ENCODE results near the gene C19orf47. TPM values are rescaled to one million over a fixed set of nuclear protein-coding genes. Genes with fewer than 3 reads are reported as not detected.

Gene C19orf47
- total RNA-seq, 2 donors from 2014 or later = 20.7 to 24.8 TPM

DNA sequence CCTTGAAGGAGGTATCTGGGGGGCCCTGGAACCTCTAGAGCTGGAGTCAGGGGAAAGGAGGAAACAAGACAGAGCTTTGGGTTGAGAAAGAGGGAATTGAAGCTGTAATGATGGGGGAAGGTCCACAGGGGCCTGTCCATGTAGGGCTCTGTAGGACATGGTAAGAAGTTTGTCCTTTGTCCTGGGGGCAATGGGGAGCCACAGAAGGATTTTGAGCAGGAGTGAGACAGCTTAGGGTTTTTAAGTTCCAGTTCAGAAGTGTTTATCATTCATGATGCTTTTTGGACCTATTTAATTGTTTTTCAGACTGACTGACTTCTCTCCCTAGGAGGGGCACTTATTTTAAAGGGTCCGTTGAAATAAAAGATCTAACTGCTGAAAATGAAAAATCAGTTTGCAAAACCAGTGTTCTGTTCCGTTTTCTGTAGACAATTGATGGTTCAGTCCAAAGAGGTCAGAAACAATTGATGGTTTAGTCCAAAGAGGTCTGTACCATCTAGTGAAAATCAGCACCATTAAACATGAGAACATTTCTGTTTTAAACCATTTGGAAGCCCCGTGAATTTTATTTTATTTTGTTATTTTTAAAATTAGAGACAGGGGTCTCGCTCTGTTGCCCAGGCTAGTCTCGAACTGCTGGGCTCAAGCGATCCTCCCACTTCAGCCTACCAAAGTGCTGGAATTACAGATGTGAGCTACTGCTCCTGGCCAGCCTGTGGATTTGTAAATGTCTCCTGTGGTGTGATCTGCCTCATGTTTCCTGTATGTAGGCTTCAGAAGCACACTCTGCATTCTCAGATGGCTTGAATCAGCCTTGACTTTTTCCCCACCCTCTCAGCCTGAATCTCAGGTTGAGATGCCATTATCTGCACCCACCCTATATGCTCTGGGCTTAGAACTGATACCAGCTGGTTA lies 8.7 kb upstream of the C19orf47 start:
- H3K4me3 Mint-ChIP-seq = no peak overlapping the region
- H3K36me3 Mint-ChIP-seq (ENCODE audit: insufficient read depth in 2 of 2) = no peaks in the 10 kb centered on the region
- no peaks in the 10 kb centered on the region for H3K27me3 Mint-ChIP-seq (ENCODE audit: low read depth)
- H3K4me1 Mint-ChIP-seq (ENCODE audit: low read depth) = peaks cover 10% of the 10 kb centered on the region
- H3K27ac Mint-ChIP-seq = no peak overlapping the region
- H3K9me3 Mint-ChIP-seq = no peaks in the 10 kb centered on the region
- ATAC-seq (replicated peaks in 1 of 2) = no peak
- no peak for DNase-seq

DNA sequence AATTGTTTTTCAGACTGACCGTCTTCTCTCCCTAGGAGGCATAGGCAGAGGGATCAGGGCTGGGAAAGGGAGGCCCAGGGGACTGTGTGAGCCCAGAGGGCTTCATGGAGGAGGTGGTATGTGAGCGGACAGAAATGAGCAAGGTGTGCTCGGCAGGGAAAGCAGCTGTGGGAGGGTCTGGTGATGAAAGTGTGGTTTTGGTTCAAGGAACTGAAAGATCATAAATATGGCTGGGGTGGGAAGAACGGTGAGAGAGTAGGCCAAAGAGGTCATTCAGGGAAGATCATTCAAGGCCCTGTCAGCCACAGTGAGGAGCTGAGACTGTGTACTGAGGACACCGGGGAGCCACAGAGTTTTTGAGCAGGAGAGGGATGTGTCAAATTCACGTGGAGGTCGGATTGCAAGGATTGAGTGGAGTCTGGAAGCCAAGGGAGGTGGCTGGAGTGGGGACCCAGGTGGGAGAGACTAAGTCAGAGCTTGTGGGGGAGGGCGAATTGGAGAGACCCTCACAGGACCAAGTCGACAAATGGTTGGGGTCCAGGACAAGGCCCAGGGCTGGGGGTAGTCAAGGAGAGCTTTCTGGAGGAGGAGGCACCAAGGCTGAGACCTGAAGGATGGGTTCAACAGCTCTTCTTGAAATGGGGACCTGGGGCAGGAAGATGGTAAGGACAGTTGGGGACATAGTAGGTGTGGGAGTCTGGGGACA lies 7.9 kb upstream of the C19orf47 start:
- no peak overlapping the region for H3K4me3 Mint-ChIP-seq

DNA sequence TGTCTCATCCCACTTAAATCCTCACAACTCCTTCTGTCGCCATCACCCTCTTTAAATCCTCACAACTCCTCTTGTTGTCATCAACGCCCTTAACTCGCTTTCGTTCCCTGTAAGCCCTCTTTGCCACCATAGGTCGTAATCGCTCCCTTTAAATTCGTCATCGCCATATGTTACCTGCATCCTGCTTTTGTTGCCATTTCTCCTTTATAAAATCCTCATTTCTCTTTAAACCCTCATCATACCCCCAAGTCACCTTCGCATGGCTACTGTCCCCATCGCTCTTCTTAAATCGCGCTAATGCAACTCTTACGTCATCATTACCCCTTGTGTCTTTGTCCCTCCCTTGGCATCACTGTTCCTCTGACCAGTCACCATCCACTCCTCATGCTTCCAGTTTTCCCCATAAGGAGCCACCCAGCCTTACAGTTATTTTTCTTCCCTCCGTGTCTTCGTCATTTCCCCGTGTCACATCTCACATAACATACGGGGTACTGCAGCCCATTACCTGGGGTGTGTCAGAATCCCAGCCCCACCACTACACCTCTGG lies 837 bp upstream of the C19orf47 start:
- H3K4me3 Mint-ChIP-seq = peak overlapping the region; percentile 89 to 94
- DNase-seq = peak in 1 of 2 donors; percentile 13
- no peaks in the 10 kb centered on the region for H3K27me3 Mint-ChIP-seq (ENCODE audit: low read depth)
- no peaks in the 10 kb centered on the region for H3K9me3 Mint-ChIP-seq
- peaks cover 40% of the 10 kb centered on the region for H3K4me1 Mint-ChIP-seq (ENCODE audit: low read depth)
- H3K27ac Mint-ChIP-seq = peak overlapping the region; percentile 88
- H3K36me3 Mint-ChIP-seq (ENCODE audit: insufficient read depth in 2 of 2) = peaks cover 0 to 4% of the 10 kb centered on the region in 2 donors
- ATAC-seq (replicated peaks in 1 of 2) = no peak

More for the DNA sequence above, 7.9 kb upstream of the C19orf47 start:
- ATAC-seq (replicated peaks in 1 of 2) = no peak
- DNase-seq = no peak
- Mint-ChIP-seq H3K27me3 (ENCODE audit: low read depth) (no peaks in the 10 kb centered on the region), H3K36me3 (ENCODE audit: insufficient read depth in 2 of 2) (no peaks in the 10 kb centered on the region), H3K4me1 (ENCODE audit: low read depth) (peaks cover 10% of the 10 kb centered on the region), H3K27ac (no peak overlapping the region), H3K9me3 (no peaks in the 10 kb centered on the region)

DNA sequence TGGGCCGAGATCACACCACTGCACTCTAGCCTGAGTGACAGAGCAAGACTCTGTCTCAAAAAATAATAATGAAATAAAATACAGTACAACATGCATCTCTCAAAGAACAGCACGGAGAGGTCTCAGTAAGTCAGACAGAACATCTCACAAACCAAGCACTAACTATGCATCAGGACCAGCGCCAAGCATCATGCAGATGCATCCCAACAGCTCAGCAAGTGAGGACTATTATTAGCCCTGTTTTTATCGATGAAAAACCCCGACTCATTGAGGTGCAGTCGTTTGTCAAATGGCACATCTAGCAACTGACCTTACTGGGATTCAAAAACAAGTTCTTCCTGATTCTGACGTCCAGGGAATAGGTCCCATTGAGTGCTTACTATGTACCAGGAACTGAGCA lies 3.8 kb downstream of the C19orf47 start:
- Mint-ChIP-seq H3K27ac (no peak overlapping the region), H3K36me3 (ENCODE audit: insufficient read depth in 2 of 2) (peaks cover 4 to 5% of the 10 kb centered on the region in 2 donors), H3K27me3 (ENCODE audit: low read depth) (no peaks in the 10 kb centered on the region), H3K9me3 (no peaks in the 10 kb centered on the region), H3K4me1 (ENCODE audit: low read depth) (peaks cover 26% of the 10 kb centered on the region), H3K4me3 (no peak overlapping the region)
- DNase-seq (no peak), ATAC-seq (replicated peaks in 1 of 2) (no peak)

DNA sequence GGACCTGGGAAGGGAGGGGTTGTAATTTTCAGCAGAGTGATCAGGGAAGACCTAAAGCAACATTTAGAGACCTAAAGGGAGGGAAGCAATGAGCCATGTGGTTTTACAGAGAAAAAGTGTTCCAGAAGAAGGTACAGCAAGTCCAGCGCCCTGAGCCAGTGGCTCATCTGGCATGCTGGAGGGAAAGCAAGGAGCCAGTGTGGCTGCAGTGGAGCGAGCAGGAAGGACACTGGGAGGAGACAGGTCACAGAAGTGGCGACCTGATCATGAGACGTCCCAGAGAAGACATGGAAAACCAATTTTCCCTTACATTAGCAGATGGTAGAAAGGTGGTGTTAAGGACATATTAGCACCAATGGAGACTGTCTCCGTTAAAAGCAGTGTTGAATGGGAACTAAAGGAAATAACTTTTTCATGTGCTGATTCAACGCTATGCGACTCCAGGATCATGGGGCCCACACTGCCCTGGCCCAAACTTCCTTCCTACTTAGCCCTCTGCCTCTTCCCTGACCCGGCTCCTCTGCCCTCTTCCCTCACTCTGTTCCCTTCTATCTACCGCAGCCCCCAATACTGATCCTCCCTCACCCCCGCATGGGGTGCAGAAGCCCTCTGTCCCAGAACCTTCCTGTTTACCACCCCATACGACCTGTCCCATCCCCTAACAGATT lies 5.4 kb downstream of the C19orf47 start:
- peaks cover 20% of the 10 kb centered on the region for H3K4me1 Mint-ChIP-seq (ENCODE audit: low read depth)
- ATAC-seq (replicated peaks in 1 of 2) = no peak
- H3K27ac Mint-ChIP-seq = no peak overlapping the region
- peaks cover 2 to 7% of the 10 kb centered on the region in 2 donors for H3K36me3 Mint-ChIP-seq (ENCODE audit: insufficient read depth in 2 of 2)
- no peak for DNase-seq
- no peak overlapping the region for H3K4me3 Mint-ChIP-seq
- no peaks in the 10 kb centered on the region for H3K9me3 Mint-ChIP-seq
- no peaks in the 10 kb centered on the region for H3K27me3 Mint-ChIP-seq (ENCODE audit: low read depth)

DNA sequence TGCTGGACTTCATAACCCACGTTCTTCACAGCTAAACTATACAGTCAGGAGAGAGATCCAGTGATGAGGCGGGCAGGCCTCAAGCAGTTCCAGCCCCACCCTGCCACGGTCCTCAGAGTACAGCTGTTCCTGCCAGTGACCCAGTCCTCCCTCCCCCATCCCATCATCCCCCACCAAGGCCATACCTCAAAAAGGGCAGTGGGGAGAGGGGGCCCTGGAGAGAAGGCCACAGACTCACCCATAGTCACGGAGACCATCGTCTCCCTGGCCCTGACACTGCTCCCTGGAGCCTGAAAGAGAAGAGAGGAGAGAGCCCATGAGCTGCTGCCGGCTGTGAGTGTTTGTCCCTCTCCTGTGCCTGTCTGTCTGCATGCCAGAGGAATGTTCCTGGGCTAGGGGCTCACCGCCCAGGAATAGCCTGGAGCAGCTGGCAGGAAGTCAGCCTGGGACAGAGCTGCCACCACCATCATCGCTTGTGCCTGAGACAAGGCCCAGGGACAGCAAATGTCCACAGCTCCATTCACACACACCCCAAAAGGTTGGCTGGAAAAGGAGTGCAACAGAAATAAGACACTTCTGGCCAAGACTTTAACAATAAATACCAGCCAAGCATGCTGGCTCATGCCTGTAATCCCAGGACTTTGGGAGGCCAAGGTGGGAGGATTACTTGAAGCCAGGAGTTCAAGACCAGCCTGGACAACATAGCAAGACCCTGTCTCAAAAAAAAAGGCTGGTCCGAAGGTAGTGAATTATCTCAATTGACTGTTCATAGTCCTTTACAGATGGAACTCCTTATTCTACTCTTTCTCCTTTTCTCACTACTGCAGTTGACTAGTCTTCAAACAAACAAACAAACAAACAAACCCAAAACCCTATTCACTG lies 6.4 kb downstream of the C19orf47 start:
- Mint-ChIP-seq H3K4me3 (no peak overlapping the region), H3K27ac (no peak overlapping the region), H3K36me3 (ENCODE audit: insufficient read depth in 2 of 2) (peaks cover 2 to 7% of the 10 kb centered on the region in 2 donors), H3K27me3 (ENCODE audit: low read depth) (no peaks in the 10 kb centered on the region), H3K4me1 (ENCODE audit: low read depth) (peaks cover 10% of the 10 kb centered on the region), H3K9me3 (no peaks in the 10 kb centered on the region)
- DNase-seq = no peak
- ATAC-seq (replicated peaks in 1 of 2) = no peak

DNA sequence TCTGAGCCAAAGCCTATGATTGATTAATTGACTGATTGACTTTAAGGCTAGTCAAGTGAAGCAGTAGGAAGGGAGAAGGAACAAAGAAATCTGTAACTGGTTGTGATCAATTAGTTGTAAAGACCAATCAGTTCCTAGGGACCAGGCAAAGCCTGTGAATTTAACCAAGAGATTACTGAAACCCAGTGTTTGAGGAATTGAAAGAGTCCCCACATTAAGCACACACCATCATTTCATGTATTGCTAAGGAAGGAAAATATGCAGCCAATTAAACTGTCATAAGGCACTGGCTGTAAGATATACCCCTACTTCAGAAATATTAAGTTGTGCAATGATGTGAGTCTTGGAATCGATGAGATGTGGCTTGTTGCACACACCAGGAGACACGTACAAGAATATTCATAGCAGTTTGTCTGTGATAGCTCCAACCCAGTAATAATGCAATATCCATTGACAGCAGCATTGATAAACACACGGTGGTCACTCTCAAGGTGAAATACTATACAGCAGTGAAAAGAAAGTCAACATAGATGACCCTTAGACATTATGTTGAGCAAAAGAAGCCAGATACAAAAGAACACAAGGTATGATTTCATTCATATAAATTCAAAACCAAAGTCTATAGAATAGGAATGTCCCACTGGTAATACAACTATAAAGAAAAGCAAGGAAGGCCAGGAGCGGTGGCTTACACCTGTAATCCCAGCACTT lies 9.0 kb downstream of the C19orf47 start:
- Mint-ChIP-seq H3K27me3 (ENCODE audit: low read depth) (no peaks in the 10 kb centered on the region), H3K4me3 (no peak overlapping the region), H3K36me3 (ENCODE audit: insufficient read depth in 2 of 2) (peaks cover 2 to 11% of the 10 kb centered on the region in 2 donors), H3K9me3 (no peaks in the 10 kb centered on the region), H3K4me1 (ENCODE audit: low read depth) (no peaks in the 10 kb centered on the region), H3K27ac (peak overlapping the region; percentile 37)
- DNase-seq (no peak), ATAC-seq (replicated peaks in 1 of 2) (no peak)

DNA sequence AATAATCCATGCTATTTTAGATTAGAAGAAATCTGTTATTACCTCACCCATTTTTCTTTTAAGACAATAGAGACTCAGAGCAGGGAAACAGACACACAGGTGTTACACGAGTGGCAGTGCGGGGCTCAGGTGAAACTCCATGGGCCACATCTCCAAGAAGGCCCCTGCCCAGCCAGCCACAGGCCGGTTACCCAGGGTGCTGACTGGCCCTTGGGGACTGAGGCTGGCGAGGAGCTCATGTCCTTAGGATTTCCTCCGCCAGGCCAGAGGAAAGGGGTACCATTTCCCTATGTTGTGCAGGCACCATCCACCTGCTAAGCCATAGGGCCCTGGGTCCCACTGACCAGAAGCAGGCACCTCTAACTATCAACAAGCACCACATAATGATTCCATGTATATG lies 10.6 kb downstream of the C19orf47 start:
- DNase-seq (no peak), ATAC-seq (replicated peaks in 1 of 2) (no peak)
- Mint-ChIP-seq H3K27me3 (ENCODE audit: low read depth) (no peaks in the 10 kb centered on the region), H3K9me3 (no peaks in the 10 kb centered on the region), H3K4me3 (no peak overlapping the region), H3K27ac (no peak overlapping the region), H3K4me1 (ENCODE audit: low read depth) (no peaks in the 10 kb centered on the region), H3K36me3 (ENCODE audit: insufficient read depth in 2 of 2) (peaks cover 5 to 15% of the 10 kb centered on the region in 2 donors)

DNA sequence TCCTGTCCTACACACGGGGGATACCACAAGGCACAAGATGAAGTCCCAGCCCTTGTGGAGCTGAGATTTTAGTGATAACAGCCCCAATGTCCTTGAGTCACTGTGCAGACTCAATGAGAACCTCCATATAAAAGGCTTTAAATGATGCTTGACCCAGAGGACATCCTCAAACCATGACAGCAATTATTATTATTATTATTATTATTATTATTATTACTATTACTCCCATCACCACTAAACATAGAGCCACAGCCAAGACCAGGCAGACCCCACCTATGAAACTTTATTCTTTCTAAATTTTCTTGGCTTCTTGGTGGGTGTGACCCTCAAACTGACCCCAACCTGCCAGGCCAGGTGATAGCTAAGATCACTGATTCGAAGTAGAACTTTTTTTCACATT lies 11.1 kb downstream of the C19orf47 start:
- Mint-ChIP-seq H3K9me3 (no peaks in the 10 kb centered on the region), H3K4me3 (no peak overlapping the region), H3K36me3 (ENCODE audit: insufficient read depth in 2 of 2) (peaks cover 6 to 16% of the 10 kb centered on the region in 2 donors), H3K27me3 (ENCODE audit: low read depth) (no peaks in the 10 kb centered on the region), H3K4me1 (ENCODE audit: low read depth) (no peaks in the 10 kb centered on the region), H3K27ac (no peak overlapping the region)
- DNase-seq = no peak
- ATAC-seq (replicated peaks in 1 of 2) = no peak

DNA sequence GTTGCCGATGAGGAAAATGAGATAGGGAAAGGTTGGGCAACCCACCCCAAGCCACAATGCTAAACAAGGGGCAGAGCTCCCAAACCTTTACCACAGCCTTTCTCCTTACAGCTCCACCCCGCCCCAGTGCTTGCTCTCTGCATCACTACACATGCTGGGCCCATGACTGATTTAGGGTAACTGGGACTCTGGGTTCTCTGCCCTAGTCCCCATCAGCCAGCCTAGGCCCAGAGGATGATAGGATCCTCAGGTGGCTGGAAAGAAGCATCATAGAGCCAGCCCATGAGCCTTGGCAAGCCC lies 11.6 kb downstream of the C19orf47 start:
- Mint-ChIP-seq H3K4me1 (ENCODE audit: low read depth) (no peaks in the 10 kb centered on the region), H3K4me3 (no peak overlapping the region)

DNA sequence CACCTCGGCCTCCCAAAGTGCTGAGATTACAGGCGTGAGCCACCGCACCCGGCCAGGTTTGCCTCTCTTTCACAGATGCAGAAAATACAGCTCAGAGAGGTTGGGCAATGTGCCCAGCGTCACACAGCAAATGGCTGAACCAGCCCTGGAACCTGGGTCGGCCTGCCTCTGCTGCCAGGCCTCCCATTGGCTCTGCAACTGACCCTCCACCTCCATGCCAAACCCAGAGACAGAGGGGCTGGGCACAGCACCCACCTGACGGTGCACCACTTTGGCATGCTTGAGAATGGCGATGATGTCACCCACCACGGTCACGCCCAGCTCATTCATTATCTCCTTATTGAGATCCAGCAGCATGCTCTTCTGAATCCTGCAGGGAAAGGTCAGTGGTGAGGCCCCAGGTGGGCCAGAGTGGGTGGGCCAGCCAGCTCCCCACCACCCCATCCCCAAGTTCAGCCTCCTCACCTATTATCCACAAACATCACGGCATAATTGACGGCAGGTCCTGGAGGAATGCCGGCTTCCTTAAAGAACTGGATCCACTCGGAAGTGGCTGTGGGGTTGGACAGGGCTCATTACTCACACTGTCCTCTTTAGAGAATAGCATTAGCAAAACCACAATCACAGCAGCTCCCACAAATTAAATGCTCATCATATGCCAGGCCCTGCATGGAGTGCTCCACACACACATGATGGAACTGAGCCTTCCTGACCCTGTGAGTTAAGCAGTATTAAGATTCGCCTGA lies 12.2 kb downstream of the C19orf47 start:
- H3K9me3 Mint-ChIP-seq = no peaks in the 10 kb centered on the region
- DNase-seq (no peak), ATAC-seq (replicated peaks in 1 of 2) (no peak)
- H3K36me3 Mint-ChIP-seq (ENCODE audit: insufficient read depth in 2 of 2) = peaks cover 6 to 18% of the 10 kb centered on the region in 2 donors
- no peaks in the 10 kb centered on the region for H3K27me3 Mint-ChIP-seq (ENCODE audit: low read depth)
- H3K4me1 Mint-ChIP-seq (ENCODE audit: low read depth) = no peaks in the 10 kb centered on the region
- no peak overlapping the region for H3K27ac Mint-ChIP-seq
- no peak overlapping the region for H3K4me3 Mint-ChIP-seq

More for the DNA sequence above, 11.6 kb downstream of the C19orf47 start:
- ATAC-seq (replicated peaks in 1 of 2) (no peak), DNase-seq (no peak)
- peaks cover 6 to 16% of the 10 kb centered on the region in 2 donors for H3K36me3 Mint-ChIP-seq (ENCODE audit: insufficient read depth in 2 of 2)
- no peaks in the 10 kb centered on the region for H3K9me3 Mint-ChIP-seq
- H3K27ac Mint-ChIP-seq = no peak overlapping the region
- H3K27me3 Mint-ChIP-seq (ENCODE audit: low read depth) = no peaks in the 10 kb centered on the region
